ENCODE data around the gene NID1.

DNA sequence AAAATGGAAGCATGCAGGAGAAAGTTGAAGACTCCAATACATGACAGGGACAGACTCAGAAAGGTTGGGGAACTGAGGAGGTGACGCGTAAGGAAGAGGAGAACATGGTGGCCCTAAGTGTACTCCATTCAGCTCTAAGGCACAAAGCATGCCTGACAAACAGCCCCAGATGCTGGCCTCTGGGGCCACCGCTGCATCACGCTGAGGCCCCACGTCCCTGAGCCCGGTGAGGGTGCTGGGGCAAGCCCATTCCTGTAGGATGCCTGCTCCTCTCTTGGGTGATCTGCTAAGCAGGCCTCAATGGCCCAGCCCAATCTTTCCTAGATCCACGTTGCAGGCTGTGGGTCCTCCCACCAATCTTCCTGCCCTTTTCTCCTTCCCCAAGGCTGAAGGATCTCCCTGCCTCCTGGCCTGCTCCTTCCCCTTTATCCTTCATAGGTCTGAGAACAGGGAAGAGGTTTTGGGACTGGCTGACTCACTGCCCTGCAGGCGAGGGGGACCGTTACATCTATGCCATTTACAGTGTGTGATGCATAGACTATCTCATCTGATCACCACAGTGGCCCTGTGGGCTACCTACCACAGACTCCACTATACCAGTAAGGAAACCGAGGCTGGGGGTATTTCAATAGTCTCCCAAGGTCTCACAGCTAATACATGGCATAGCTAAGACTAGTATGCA, 16.8 kb upstream of the NID1 start:
- TF ChIP-seq, protein P1, sequence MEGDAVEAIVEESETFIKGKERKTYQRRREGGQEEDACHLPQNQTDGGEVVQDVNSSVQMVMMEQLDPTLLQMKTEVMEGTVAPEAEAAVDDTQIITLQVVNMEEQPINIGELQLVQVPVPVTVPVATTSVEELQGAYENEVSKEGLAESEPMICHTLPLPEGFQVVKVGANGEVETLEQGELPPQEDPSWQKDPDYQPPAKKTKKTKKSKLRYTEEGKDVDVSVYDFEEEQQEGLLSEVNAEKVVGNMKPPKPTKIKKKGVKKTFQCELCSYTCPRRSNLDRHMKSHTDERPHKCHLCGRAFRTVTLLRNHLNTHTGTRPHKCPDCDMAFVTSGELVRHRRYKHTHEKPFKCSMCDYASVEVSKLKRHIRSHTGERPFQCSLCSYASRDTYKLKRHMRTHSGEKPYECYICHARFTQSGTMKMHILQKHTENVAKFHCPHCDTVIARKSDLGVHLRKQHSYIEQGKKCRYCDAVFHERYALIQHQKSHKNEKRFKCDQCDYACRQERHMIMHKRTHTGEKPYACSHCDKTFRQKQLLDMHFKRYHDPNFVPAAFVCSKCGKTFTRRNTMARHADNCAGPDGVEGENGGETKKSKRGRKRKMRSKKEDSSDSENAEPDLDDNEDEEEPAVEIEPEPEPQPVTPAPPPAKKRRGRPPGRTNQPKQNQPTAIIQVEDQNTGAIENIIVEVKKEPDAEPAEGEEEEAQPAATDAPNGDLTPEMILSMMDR (IDR thresholded peaks at IDR 0.05; ENCODE audit: extremely low read depth in 1 of 2, insufficient read depth in 1 of 2, low read depth in 1 of 2, low read length in 2 of 2) = no peak
- no peak for TF ChIP-seq EZH2 (IDR thresholded peaks at IDR 0.05; ENCODE audit: borderline replicate concordance, low read depth, low read length, severe bottlenecking)
- no peak for TF ChIP-seq FOS (IDR thresholded peaks at IDR 0.05; ENCODE audit: borderline replicate concordance, insufficient read depth, low read length)
- TF ChIP-seq POLR2AphosphoS5 (IDR thresholded peaks at IDR 0.05; ENCODE audit: insufficient read depth, low read depth, low read length) = no peak
- TF ChIP-seq POLR2A (IDR thresholded peaks at IDR 0.05; ENCODE audit: low read depth, low read length) = no peak
- TF ChIP-seq, protein P2, sequence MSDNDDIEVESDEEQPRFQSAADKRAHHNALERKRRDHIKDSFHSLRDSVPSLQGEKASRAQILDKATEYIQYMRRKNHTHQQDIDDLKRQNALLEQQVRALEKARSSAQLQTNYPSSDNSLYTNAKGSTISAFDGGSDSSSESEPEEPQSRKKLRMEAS (IDR thresholded peaks at IDR 0.05; ENCODE audit: insufficient read depth, insufficient read length) = no peak
- TF ChIP-seq JUN (IDR thresholded peaks at IDR 0.05; ENCODE audit: borderline replicate concordance, insufficient read depth, insufficient read length, low read depth) = no peak
- no peak for TF ChIP-seq MYC (IDR thresholded peaks at IDR 0.05; ENCODE audit: low read depth, low read length)
- TF ChIP-seq GATA2 (IDR thresholded peaks at IDR 0.05; ENCODE audit: insufficient read depth, insufficient read length, low read depth, low read length) = no peak

All from endothelial cell of umbilical vein (primary cell).